Immature natural killer cell (primary cell): ENCODE results near the gene KMT2C. TPM values are rescaled to one million over a fixed set of nuclear protein-coding genes. Genes with fewer than 3 reads are reported as not detected.
"Not testable (repeated sequence)": the region's sequence is repeated elsewhere in the genome, so short reads cannot be mapped to it uniquely, and the experiment has no call there.

Experiments used
- DNase-seq, 3 donors: peaks; one replicate each; pipeline ENCODE4 v3.0.0; 2022; ENCODE audit warnings: mixed read lengths in 1 of 3
- H3K27ac Mint-ChIP-seq, 6 donors: one replicate each; pipeline ENCODE4 v1.8.0; 2020; ENCODE audit warnings: mixed read lengths in 6 of 6, mild to moderate bottlenecking in 5 of 6, inconsistent platforms in 4 of 6, moderate library complexity in 3 of 6
- H3K27me3 Mint-ChIP-seq, 3 donors: one replicate each; pipeline ENCODE4 v1.8.0; 2020 to 2021; ENCODE audit warnings: low read depth in 3 of 3, mild to moderate bottlenecking in 3 of 3, mixed read lengths in 3 of 3, moderate library complexity in 3 of 3, inconsistent platforms in 1 of 3
- H3K36me3 Mint-ChIP-seq, 3 donors: one replicate each; pipeline ENCODE4 v1.8.0; 2020; ENCODE audit warnings: mixed read lengths in 3 of 3, inconsistent platforms in 2 of 3, mild to moderate bottlenecking in 2 of 3
- H3K4me1 Mint-ChIP-seq, 2 donors: one replicate each; pipeline ENCODE4 v1.8.0; 2020; ENCODE audit warnings: inconsistent platforms in 2 of 2, mild to moderate bottlenecking in 2 of 2, mixed read lengths in 2 of 2, moderate library complexity in 1 of 2
- H3K4me3 Mint-ChIP-seq, 5 donors: one replicate each; pipeline ENCODE4 v1.8.0; 2020; ENCODE audit warnings: mild to moderate bottlenecking in 5 of 5, mixed read lengths in 5 of 5, inconsistent platforms in 3 of 5, moderate library complexity in 3 of 5
- H3K9me3 Mint-ChIP-seq, 6 donors: one replicate each; pipeline ENCODE4 v1.8.0; 2020; ENCODE audit warnings: mild to moderate bottlenecking in 6 of 6, mixed read lengths in 6 of 6, inconsistent platforms in 4 of 6, moderate library complexity in 3 of 6
- polyA plus RNA-seq, 3 donors: library from polyadenylated mRNA; unstranded; fragments of 300-500 nt; fragmentation: Illumina TruSeq; gene quantifications; one replicate each; pipeline ENCODE4 v1.2.3, GENCODE V29; 2021

Gene KMT2C
- polyA plus RNA-seq, 3 donors from 2014 or later = 5.3 to 24.6 (median 5.6) TPM

DNA sequence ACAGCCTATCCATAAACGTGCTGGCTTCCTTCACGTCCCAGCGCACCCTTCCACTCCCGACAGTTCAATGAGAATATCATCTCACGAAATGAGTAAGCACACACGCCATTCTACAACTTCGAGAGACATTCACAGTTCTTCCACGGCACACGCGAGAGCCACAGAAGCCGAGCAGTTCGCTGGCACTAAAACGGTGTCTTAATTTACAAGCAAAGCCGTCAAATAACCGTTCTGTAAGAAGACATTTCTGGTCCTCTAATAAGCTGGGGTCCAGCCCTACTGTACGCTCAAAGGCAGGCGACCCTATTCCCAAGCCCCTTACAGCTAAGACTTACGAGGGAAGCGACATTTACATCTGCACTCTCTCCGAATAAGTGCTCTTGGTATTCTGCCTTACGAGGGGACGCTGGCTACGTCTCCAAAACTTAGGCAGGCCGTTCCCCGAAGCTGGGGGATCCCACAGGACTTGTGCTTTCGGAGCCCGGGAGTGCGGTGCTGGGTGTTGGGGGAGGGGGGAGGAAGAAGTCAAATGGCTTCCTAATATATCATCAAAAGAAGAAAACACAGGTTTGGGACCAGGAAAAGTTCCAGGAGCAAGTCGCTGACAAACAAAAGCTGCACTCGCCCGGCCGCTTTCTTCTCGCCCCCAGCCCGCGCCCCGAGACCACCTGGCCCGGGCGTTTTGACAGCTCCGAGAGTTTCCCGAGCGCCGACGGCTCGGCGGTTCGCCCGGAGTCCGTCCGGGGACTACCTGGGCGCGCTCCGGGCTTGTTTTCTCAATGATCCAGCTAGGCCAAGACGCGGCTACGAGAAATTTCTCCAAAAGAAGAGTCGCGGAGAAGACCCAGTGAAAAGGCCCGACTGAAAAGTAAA, 1.1 kb downstream of the KMT2C start:
- peak; percentile 34 to 39 (median 38) for DNase-seq
- Mint-ChIP-seq H3K27ac (peak overlapping the region; percentile 91 to 94 (median 92)), H3K27me3 (peaks cover 23 to 27% (median 24%) of the 10 kb centered on the region in 3 donors), H3K4me3 (peak overlapping the region; percentile 91 to 97 (median 94)), H3K4me1 (peaks cover 39 to 52% of the 10 kb centered on the region in 2 donors)
- not testable (repeated sequence) for H3K36me3 Mint-ChIP-seq, H3K9me3 Mint-ChIP-seq

GRCh38 chr7:152433721-152434490, 1.9 kb downstream of the KMT2C start:
- DNase-seq = peak; percentile 41 to 63 (median 53)
- H3K27me3 Mint-ChIP-seq = peaks cover 23 to 27% (median 24%) of the 10 kb centered on the region in 3 donors
- peak overlapping the region; percentile 91 to 94 (median 92) for H3K27ac Mint-ChIP-seq
- H3K36me3 Mint-ChIP-seq, H3K9me3 Mint-ChIP-seq: not testable (repeated sequence)
- H3K4me1 Mint-ChIP-seq = peaks cover 46 to 56% of the 10 kb centered on the region in 2 donors
- peak overlapping the region; percentile 91 to 97 (median 94) for H3K4me3 Mint-ChIP-seq

- Mint-ChIP-seq H3K27me3 (peaks cover 23 to 27% (median 24%) of the 10 kb centered on the region in 3 donors), H3K4me1 (peaks cover 54 to 66% of the 10 kb centered on the region in 2 donors), H3K27ac (peak overlapping the region in 2 of 6 donors; percentile 91 to 94), H3K4me3 (peak overlapping the region in 1 of 5 donors; percentile 94)
- DNase-seq, H3K9me3 Mint-ChIP-seq, H3K36me3 Mint-ChIP-seq: not testable (repeated sequence)
Measured at GRCh38 chr7:152432735-152433134, 3.1 kb downstream of the KMT2C start.

GRCh38 chr7:152430854-152431253, 4.9 kb downstream of the KMT2C start:
- H3K27me3 Mint-ChIP-seq = peaks cover 13 to 19% (median 17%) of the 10 kb centered on the region in 3 donors
- H3K36me3 Mint-ChIP-seq = no peaks in the 10 kb centered on the region
- no peaks in the 10 kb centered on the region for H3K9me3 Mint-ChIP-seq
- peak overlapping the region in 1 of 6 donors; percentile 43 for H3K27ac Mint-ChIP-seq
- peaks cover 61 to 75% of the 10 kb centered on the region in 2 donors for H3K4me1 Mint-ChIP-seq
- H3K4me3 Mint-ChIP-seq = no peak overlapping the region
- DNase-seq = no peak

GRCh38 chr7:152430118-152430517, 5.7 kb downstream of the KMT2C start:
- H3K27ac Mint-ChIP-seq, H3K9me3 Mint-ChIP-seq, H3K4me3 Mint-ChIP-seq, H3K36me3 Mint-ChIP-seq, DNase-seq: not testable (repeated sequence)
- Mint-ChIP-seq H3K27me3 (peaks cover 12 to 14% (median 12%) of the 10 kb centered on the region in 3 donors), H3K4me1 (peaks cover 67 to 83% of the 10 kb centered on the region in 2 donors)

DNA sequence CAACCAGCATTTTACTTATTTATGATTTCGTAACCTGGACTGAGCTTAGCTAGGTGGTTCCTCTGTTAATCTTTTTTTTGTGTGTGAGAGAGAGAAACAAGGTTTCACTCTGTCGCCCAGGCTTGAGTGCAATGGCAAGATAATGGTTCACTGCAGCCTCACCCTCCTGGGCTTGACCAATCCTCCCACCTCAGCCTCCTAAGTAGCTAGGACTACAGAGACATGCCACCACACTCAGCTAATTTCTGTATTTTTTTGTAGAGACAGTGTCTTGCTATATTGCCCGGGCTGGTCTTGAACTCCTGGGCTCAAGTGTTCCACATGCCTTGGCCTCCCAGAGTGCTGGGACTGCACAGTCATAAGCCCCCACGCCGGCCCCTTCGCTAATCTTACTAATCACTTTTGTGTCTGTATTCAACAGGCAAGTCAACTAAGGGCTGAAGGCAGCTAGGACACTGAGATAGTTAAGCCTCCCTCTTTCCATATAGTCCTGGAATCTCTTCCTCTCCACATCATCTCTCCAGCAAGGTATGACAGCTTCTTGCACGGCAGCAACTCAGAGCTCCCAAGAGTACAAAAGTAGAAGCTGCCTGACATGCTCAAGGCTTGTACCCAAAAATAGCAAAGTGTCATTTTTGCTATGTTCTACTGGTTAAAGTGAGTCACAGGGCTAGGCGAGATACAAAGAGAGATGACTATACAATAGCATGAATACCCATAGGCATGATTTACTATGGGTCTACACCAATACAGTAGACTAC, 11.3 kb downstream of the KMT2C start:
- H3K4me3 Mint-ChIP-seq = peak overlapping the region in 2 of 5 donors; percentile 15 to 43
- peaks cover 9 to 17% (median 15%) of the 10 kb centered on the region in 3 donors for H3K36me3 Mint-ChIP-seq
- H3K9me3 Mint-ChIP-seq = peaks cover 0 to 5% (median 2%) of the 10 kb centered on the region in 6 donors
- peaks cover 1 to 5% (median 2%) of the 10 kb centered on the region in 3 donors for H3K27me3 Mint-ChIP-seq
- no peak for DNase-seq
- peaks cover 78 to 91% of the 10 kb centered on the region in 2 donors for H3K4me1 Mint-ChIP-seq
- H3K27ac Mint-ChIP-seq = peak overlapping the region in 2 of 6 donors; percentile 7 to 11

- H3K4me1 Mint-ChIP-seq = peaks cover 79 to 94% of the 10 kb centered on the region in 2 donors
- H3K4me3 Mint-ChIP-seq = no peak overlapping the region
- peaks cover 11 to 17% (median 15%) of the 10 kb centered on the region in 3 donors for H3K36me3 Mint-ChIP-seq
- peaks cover 2 to 5% (median 2%) of the 10 kb centered on the region in 3 donors for H3K27me3 Mint-ChIP-seq
- peak overlapping the region in 1 of 6 donors; percentile 7 for H3K27ac Mint-ChIP-seq
- H3K9me3 Mint-ChIP-seq = peaks cover 0 to 5% (median 2%) of the 10 kb centered on the region in 6 donors
- DNase-seq = no peak
Measured at GRCh38 chr7:152423991-152424347, 11.8 kb downstream of the KMT2C start.

DNA sequence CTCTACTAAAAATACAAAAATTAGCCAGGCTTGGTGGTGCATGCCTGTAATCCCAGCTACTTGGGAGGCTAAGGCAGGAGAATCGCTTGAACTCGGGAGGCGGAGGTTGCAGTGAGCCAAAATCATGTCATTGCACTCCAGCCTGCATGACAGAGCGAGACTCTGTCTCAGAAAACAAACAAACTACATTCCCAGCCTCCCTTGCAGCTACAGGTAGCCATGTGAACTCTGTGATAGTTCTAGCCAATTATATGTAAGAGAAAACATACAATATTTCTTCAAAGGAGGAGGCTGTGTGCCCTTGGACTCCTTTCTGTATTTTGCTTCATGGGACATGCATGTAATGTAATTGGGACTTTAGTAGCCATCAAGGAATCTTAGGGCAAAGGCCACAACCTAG, 12.6 kb downstream of the KMT2C start:
- not testable (repeated sequence) for H3K27me3 Mint-ChIP-seq, DNase-seq, H3K9me3 Mint-ChIP-seq, H3K4me3 Mint-ChIP-seq, H3K27ac Mint-ChIP-seq
- Mint-ChIP-seq H3K36me3 (peaks cover 11 to 17% (median 16%) of the 10 kb centered on the region in 3 donors), H3K4me1 (peaks cover 78 to 91% of the 10 kb centered on the region in 2 donors)

- H3K27ac Mint-ChIP-seq = peak overlapping the region in 2 of 6 donors; percentile 41 to 58
- not testable (repeated sequence) for DNase-seq, H3K27me3 Mint-ChIP-seq, H3K9me3 Mint-ChIP-seq
- peaks cover 68 to 79% of the 10 kb centered on the region in 2 donors for H3K4me1 Mint-ChIP-seq
- H3K4me3 Mint-ChIP-seq = peak overlapping the region in 3 of 5 donors; percentile 7 to 61 (median 41)
- peaks cover 11 to 18% (median 17%) of the 10 kb centered on the region in 3 donors for H3K36me3 Mint-ChIP-seq
Measured at GRCh38 chr7:152420950-152421349, 14.9 kb downstream of the KMT2C start.

- H3K27me3 Mint-ChIP-seq = peaks cover 2 to 5% (median 2%) of the 10 kb centered on the region in 3 donors
- peak overlapping the region in 3 of 5 donors; percentile 22 to 31 (median 27) for H3K4me3 Mint-ChIP-seq
- peaks cover 0 to 5% (median 2%) of the 10 kb centered on the region in 6 donors for H3K9me3 Mint-ChIP-seq
- no peak for DNase-seq
- peaks cover 63 to 76% of the 10 kb centered on the region in 2 donors for H3K4me1 Mint-ChIP-seq
- H3K36me3 Mint-ChIP-seq = peaks cover 11 to 18% (median 17%) of the 10 kb centered on the region in 3 donors
- H3K27ac Mint-ChIP-seq = peak overlapping the region; percentile 17 to 62 (median 52)
Measured at GRCh38 chr7:152419473-152420429, 16.1 kb downstream of the KMT2C start.

- Mint-ChIP-seq H3K4me3 (no peak overlapping the region), H3K4me1 (peaks cover 48 to 61% of the 10 kb centered on the region in 2 donors)
Measured at GRCh38 chr7:152414779-152415178, 21.0 kb downstream of the KMT2C start.

DNA sequence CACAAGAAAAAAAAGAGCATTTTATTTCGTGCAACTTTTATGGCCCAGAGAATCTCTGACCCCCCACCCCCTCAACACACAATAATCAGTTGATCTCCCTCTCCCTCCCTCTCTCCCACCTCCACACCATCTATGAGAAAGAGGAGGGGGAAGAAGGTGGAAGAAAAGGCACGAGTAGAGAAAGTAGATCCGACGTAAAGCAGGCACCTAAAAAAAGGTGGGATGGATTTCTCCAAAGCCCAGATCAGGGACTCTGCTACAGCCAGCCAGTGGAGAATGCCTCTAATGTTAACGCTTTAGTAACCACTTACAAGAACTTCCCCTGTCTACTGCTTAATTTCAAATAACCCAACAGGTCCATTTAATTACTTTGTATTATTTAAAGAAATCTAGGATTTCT, 24.4 kb downstream of the KMT2C start:
- peak overlapping the region in 3 of 6 donors; percentile 4 to 50 (median 10) for H3K27ac Mint-ChIP-seq
- peaks cover 0 to 6% (median 6%) of the 10 kb centered on the region in 3 donors for H3K27me3 Mint-ChIP-seq
- DNase-seq = no peak
- H3K4me1 Mint-ChIP-seq = peaks cover 40 to 59% of the 10 kb centered on the region in 2 donors
- no peak overlapping the region for H3K4me3 Mint-ChIP-seq
- peaks cover 0 to 7% (median 0%) of the 10 kb centered on the region in 3 donors for H3K36me3 Mint-ChIP-seq
- H3K9me3 Mint-ChIP-seq = peaks cover 0 to 10% (median 7%) of the 10 kb centered on the region in 6 donors

More at GRCh38 chr7:152414779-152415178, 21.0 kb downstream of the KMT2C start:
- no peak overlapping the region for H3K27ac Mint-ChIP-seq
- peaks cover 0 to 6% (median 0%) of the 10 kb centered on the region in 6 donors for H3K9me3 Mint-ChIP-seq
- H3K27me3 Mint-ChIP-seq = peaks cover 2 to 8% (median 6%) of the 10 kb centered on the region in 3 donors
- peaks cover 0 to 4% (median 4%) of the 10 kb centered on the region in 3 donors for H3K36me3 Mint-ChIP-seq
- no peak for DNase-seq
